Type B pancreatic cell (in vitro differentiated cells): ENCODE measurements around the gene SMPD3. TPM values are rescaled to one million over a fixed set of nuclear protein-coding genes. Genes with fewer than 3 reads are reported as not detected.

ENCODE experiments used
- DNase-seq: peaks from one replicate; pipeline ENCODE4 v3.0.0; 2021; ENCODE audit warnings: mixed read lengths; ENCODE audit not compliant: unreplicated experiment; ENCODE audit errors: extremely low spot score
- H3K27ac Mint-ChIP-seq: 2 replicates; pipeline ENCODE4 v1.8.0; 2021; ENCODE audit warnings: mild to moderate bottlenecking, mixed read lengths
- H3K27me3 Mint-ChIP-seq: 2 replicates; pipeline ENCODE4 v1.8.0; 2021; ENCODE audit warnings: mixed read lengths
- H3K36me3 Mint-ChIP-seq: 2 replicates; pipeline ENCODE4 v1.8.0; 2021; ENCODE audit warnings: mixed read lengths
- H3K4me1 Mint-ChIP-seq: one replicate; pipeline ENCODE4 v1.8.0; 2021; ENCODE audit warnings: mixed read lengths; ENCODE audit not compliant: unreplicated experiment
- H3K4me3 Mint-ChIP-seq: 2 replicates; pipeline ENCODE4 v1.8.0; 2021; ENCODE audit warnings: mild to moderate bottlenecking, mixed read lengths
- H3K9me3 Mint-ChIP-seq: 2 replicates; pipeline ENCODE4 v1.8.0; 2021; ENCODE audit warnings: mixed read lengths
- total RNA-seq: library from RNA; stranded (reverse); gene quantifications from 2 replicates; pipeline ENCODE4 v1.2.1, GENCODE V29; 2021; ENCODE audit warnings: low replicate concordance
- TF ChIP-seq, protein P1 (sequence below): fragments of 200-600 bp; sonication (generic); conservative IDR thresholded peaks from 2 replicates; pipeline ENCODE4 v1.5.0; 2021; ENCODE audit warnings: antibody characterized with exemption, mild to moderate bottlenecking

Gene SMPD3
- total RNA-seq, 1 donor from 2014 or later: 4.5 TPM

- Mint-ChIP-seq H3K36me3 (no peaks in the 10 kb centered on the region), H3K27me3 (no peaks in the 10 kb centered on the region), H3K27ac (no peak overlapping the region), H3K4me3 (no peak overlapping the region), H3K4me1 (peaks cover 25% of the 10 kb centered on the region), H3K9me3 (no peaks in the 10 kb centered on the region)
- TF ChIP-seq, protein P1, sequence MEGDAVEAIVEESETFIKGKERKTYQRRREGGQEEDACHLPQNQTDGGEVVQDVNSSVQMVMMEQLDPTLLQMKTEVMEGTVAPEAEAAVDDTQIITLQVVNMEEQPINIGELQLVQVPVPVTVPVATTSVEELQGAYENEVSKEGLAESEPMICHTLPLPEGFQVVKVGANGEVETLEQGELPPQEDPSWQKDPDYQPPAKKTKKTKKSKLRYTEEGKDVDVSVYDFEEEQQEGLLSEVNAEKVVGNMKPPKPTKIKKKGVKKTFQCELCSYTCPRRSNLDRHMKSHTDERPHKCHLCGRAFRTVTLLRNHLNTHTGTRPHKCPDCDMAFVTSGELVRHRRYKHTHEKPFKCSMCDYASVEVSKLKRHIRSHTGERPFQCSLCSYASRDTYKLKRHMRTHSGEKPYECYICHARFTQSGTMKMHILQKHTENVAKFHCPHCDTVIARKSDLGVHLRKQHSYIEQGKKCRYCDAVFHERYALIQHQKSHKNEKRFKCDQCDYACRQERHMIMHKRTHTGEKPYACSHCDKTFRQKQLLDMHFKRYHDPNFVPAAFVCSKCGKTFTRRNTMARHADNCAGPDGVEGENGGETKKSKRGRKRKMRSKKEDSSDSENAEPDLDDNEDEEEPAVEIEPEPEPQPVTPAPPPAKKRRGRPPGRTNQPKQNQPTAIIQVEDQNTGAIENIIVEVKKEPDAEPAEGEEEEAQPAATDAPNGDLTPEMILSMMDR: no peak
- no peak for DNase-seq
Observed at GRCh38 chr16:68363658-68364521, 84.4 kb downstream of the SMPD3 start.

DNA sequence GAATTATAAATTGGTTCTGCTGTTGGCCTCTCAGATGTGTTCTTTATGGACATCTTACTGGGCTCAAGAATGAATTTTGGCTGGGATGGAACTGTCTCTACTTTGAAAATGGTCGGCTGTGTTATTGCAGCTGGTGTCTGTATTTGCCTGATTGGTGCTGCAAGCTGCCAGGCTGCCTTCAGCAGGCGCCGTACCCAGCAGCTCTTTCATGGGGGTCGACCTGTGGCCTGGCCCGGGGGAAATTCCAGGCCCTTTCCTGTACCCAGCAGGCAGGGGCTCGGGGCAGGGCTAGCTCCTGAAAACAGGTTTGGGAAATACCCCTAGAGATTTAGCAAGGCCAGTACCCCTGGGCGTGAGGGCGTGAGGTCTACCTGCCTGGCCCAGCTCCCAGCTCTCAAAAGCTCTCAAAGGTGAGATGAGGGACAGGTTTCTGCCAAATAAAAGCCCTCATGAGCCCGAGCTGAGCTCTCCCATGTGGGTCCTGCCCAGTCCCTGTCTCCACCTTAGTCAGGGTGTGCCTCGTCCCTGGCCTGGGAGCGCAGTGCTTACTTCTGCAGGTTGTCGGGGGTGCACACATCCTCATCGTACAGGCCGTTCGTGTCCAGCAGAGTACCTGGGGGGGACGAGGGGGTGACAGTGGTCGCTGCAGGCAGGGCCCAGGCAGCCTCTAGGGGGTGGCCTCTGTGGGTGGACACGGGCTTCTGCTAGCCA lies 85.2 kb downstream of the SMPD3 start:
- Mint-ChIP-seq H3K9me3 (no peaks in the 10 kb centered on the region), H3K36me3 (peaks cover 2% of the 10 kb centered on the region), H3K4me1 (peaks cover 20% of the 10 kb centered on the region), H3K27me3 (no peaks in the 10 kb centered on the region), H3K27ac (no peak overlapping the region), H3K4me3 (no peak overlapping the region)
- TF ChIP-seq, protein P1: no peak
- DNase-seq: no peak

DNA sequence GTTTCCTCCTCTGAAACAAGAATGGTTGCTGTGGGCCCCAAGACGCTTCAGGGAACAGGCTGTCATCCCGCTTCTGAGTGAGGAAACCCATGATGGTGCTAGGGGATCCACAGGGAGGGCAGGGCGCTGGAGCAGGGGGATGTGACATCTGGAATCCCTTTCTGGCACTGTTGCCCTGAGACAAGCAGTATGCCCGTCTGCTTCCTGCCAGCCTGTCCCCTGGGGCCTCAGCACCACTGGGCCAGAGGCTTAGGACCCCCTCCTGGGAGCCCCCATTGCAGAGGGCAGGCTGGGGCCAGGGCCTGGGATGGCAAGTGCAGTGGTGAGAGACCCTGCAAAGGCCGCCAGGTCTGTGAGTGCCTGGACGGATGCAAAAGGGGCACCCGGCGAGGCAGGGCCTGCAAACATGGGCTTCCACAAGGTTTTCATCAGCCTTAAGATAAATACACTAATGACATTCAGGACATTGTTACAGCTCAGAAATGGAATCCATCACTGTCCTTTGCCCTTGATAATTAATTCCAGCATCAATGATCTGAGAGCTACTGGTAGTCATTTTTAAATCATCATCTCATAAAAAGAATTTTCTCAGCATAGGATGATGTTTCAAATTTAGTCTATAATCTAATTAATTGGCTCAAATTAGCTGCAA lies 85.9 kb downstream of the SMPD3 start:
- DNase-seq: no peak
- Mint-ChIP-seq H3K27me3 (no peaks in the 10 kb centered on the region), H3K4me3 (no peak overlapping the region), H3K9me3 (no peaks in the 10 kb centered on the region), H3K4me1 (peaks cover 20% of the 10 kb centered on the region), H3K36me3 (peaks cover 3% of the 10 kb centered on the region), H3K27ac (no peak overlapping the region)
- TF ChIP-seq, protein P1: no peak

GRCh38 chr16:68361485-68361884 lies 86.8 kb downstream of the SMPD3 start:
- no peak for DNase-seq

GRCh38 chr16:68360956-68361355 lies 87.4 kb downstream of the SMPD3 start:
- no peak overlapping the region for H3K4me3 Mint-ChIP-seq
- peaks cover 3% of the 10 kb centered on the region for H3K36me3 Mint-ChIP-seq
- TF ChIP-seq, protein P1: no peak
- no peaks in the 10 kb centered on the region for H3K27me3 Mint-ChIP-seq
- H3K4me1 Mint-ChIP-seq: peaks cover 20% of the 10 kb centered on the region
- H3K9me3 Mint-ChIP-seq: no peaks in the 10 kb centered on the region
- H3K27ac Mint-ChIP-seq: peak overlapping the region; percentile 45
- no peak for DNase-seq

More at GRCh38 chr16:68361485-68361884, 86.8 kb downstream of the SMPD3 start:
- Mint-ChIP-seq H3K27me3 (no peaks in the 10 kb centered on the region), H3K27ac (no peak overlapping the region), H3K36me3 (peaks cover 3% of the 10 kb centered on the region), H3K9me3 (no peaks in the 10 kb centered on the region), H3K4me3 (no peak overlapping the region), H3K4me1 (peaks cover 20% of the 10 kb centered on the region)
- TF ChIP-seq, protein P1: no peak
